Smooth muscle cell (in vitro differentiated cells): Measurements from ENCODE around the gene CLCN1. TPM values are rescaled to one million over a fixed set of nuclear protein-coding genes. Genes with fewer than 3 reads are reported as not detected.

ENCODE experiments used
- DNase-seq: peaks from one replicate; lab custom pipeline; 2025; ENCODE audit not compliant: unreplicated experiment; lab: John Stamatoyannopoulos, UW
- H2AFZ ChIP-seq: fragments of 200-600 bp; sonication (generic); 2 replicates; pipeline ENCODE4 v1.6.0; 2016; ENCODE audit warnings: antibody characterized with exemption, low read depth, mild to moderate bottlenecking
- H3F3A ChIP-seq: fragments of 200-600 bp; sonication (generic); 2 replicates; pipeline ENCODE4 v1.6.0; 2017; ENCODE audit warnings: antibody characterized with exemption, low read depth
- H3K27ac ChIP-seq: fragments of 200-600 bp; sonication (generic); 2 replicates; pipeline ENCODE4 v1.5.1; 2016; ENCODE audit warnings: low read depth, mild to moderate bottlenecking
- H3K27me3 ChIP-seq: fragments of 200-600 bp; sonication (generic); 2 replicates; pipeline ENCODE4 v1.6.1; 2016; ENCODE audit warnings: low read depth, mild to moderate bottlenecking
- H3K36me3 ChIP-seq: fragments of 200-600 bp; sonication (generic); 2 replicates; pipeline ENCODE4 v1.5.1; 2016; ENCODE audit warnings: low read depth
- H3K4me1 ChIP-seq: fragments of 200-600 bp; sonication (generic); 2 replicates; pipeline ENCODE4 v1.5.1; 2016; ENCODE audit warnings: low read depth
- H3K4me2 ChIP-seq: fragments of 200-600 bp; sonication (generic); 2 replicates; pipeline ENCODE4 v1.6.0; 2016; ENCODE audit warnings: mild to moderate bottlenecking
- H3K4me3 ChIP-seq: fragments of 200-600 bp; sonication (generic); 2 replicates; pipeline ENCODE4 v1.5.1; 2016; ENCODE audit warnings: mild to moderate bottlenecking
- H3K79me2 ChIP-seq: fragments of 200-600 bp; sonication (generic); 2 replicates; pipeline ENCODE4 v1.6.0; 2016; ENCODE audit warnings: low read depth, mild to moderate bottlenecking
- H3K9ac ChIP-seq: fragments of 200-600 bp; sonication (generic); 2 replicates; pipeline ENCODE4 v1.6.0; 2016; ENCODE audit warnings: low read depth
- H3K9me3 ChIP-seq: fragments of 200-600 bp; sonication (generic); replicated peaks from 2 replicates; pipeline ENCODE4 v1.5.1; 2016; ENCODE audit warnings: low read depth
- H4K20me1 ChIP-seq: fragments of 200-600 bp; sonication (generic); 2 replicates; pipeline ENCODE4 v1.6.0; 2016; ENCODE audit warnings: low read depth
- CTCF ChIP-seq: fragments of 200-600 bp; sonication (generic); IDR thresholded peaks from 2 replicates; pipeline ENCODE4 v1.5.1; 2017; ENCODE audit warnings: borderline replicate concordance, mild to moderate bottlenecking, antibody characterized with exemption; ENCODE audit not compliant: insufficient read depth, poor library complexity, severe bottlenecking
- WGBS: methylation state at CpG from one replicate; pipeline ENCODE4 v1.1.7; 2016; ENCODE audit warnings: low lambda C conversion rate; 5-methylcytosine and 5-hydroxymethylcytosine counted together
- polyA plus RNA-seq: library from polyadenylated mRNA; unstranded; fragments of >200 nt; fragmentation: Nextera tagmentation; extraction: Ambion mirVana; gene quantifications from 2 replicates; pipeline ENCODE4 v1.2.1, GENCODE V29; 2016
- total RNA-seq: library from RNA; depleted of rRNA; stranded (reverse); fragments of >200 nt; gene quantifications from 2 replicates; pipeline ENCODE4 v1.2.3, GENCODE V29; 2014

CLCN1 gene
- total and polyA plus RNA-seq, 2 experiments from 2014 or later: not detected

- H3K27ac ChIP-seq: peak overlapping the region; percentile 85
Measured at GRCh38 chr7:143279186-143280098, 36.5 kb upstream of the CLCN1 start.

GRCh38 chr7:143280160-143280559, 35.8 kb upstream of the CLCN1 start:
- H3K27me3 ChIP-seq: no peaks in the 10 kb centered on the region
- no peaks in the 10 kb centered on the region for H3K9me3 ChIP-seq
- DNase-seq: no peak

More at GRCh38 chr7:143279186-143280098, 36.5 kb upstream of the CLCN1 start:
- no peaks in the 10 kb centered on the region for H3K79me2 ChIP-seq
- no peak for DNase-seq
- H3K9me3 ChIP-seq: no peaks in the 10 kb centered on the region
- H2AFZ ChIP-seq: peak overlapping the region; percentile 1
- no peak for TF ChIP-seq CTCF
- H3F3A ChIP-seq: no peaks in the 10 kb centered on the region
- no peak overlapping the region for H3K4me3 ChIP-seq
- H4K20me1 ChIP-seq: no peaks in the 10 kb centered on the region
- peak overlapping the region; percentile 72 for H3K9ac ChIP-seq
- H3K4me1 ChIP-seq: no peaks in the 10 kb centered on the region
- peak overlapping the region; percentile 38 for H3K4me2 ChIP-seq
- no peaks in the 10 kb centered on the region for H3K27me3 ChIP-seq
- WGBS: 54% methylated on average over 8 of the region's 8 CpGs
- no peaks in the 10 kb centered on the region for H3K36me3 ChIP-seq

GRCh38 chr7:143280566-143280965, 35.3 kb upstream of the CLCN1 start:
- no peak overlapping the region for H3K9ac ChIP-seq

More at GRCh38 chr7:143280160-143280559, 35.8 kb upstream of the CLCN1 start:
- TF ChIP-seq CTCF: no peak
- Histone ChIP-seq H3K4me1 (no peaks in the 10 kb centered on the region), H3K4me2 (peak overlapping the region; percentile 38), H3F3A (no peaks in the 10 kb centered on the region), H3K36me3 (no peaks in the 10 kb centered on the region), H2AFZ (peak overlapping the region; percentile 1), H3K27ac (peak overlapping the region; percentile 85), H3K79me2 (no peaks in the 10 kb centered on the region), H3K4me3 (no peak overlapping the region), H4K20me1 (no peaks in the 10 kb centered on the region), H3K9ac (peak overlapping the region; percentile 72)
- 92% methylated on average over 1 of the region's 1 CpG for WGBS

More at GRCh38 chr7:143280566-143280965, 35.3 kb upstream of the CLCN1 start:
- Histone ChIP-seq H3K27me3 (no peaks in the 10 kb centered on the region), H3K4me1 (no peaks in the 10 kb centered on the region), H3K79me2 (no peaks in the 10 kb centered on the region), H3K4me3 (no peak overlapping the region), H3K9me3 (no peaks in the 10 kb centered on the region), H3K36me3 (no peaks in the 10 kb centered on the region), H3K27ac (peak overlapping the region; percentile 85), H3K4me2 (no peak overlapping the region), H2AFZ (no peak overlapping the region), H3F3A (no peaks in the 10 kb centered on the region), H4K20me1 (no peaks in the 10 kb centered on the region)
- TF ChIP-seq CTCF: no peak
- WGBS: 88% methylated on average over 2 of the region's 2 CpGs
- no peak for DNase-seq
